Measurements from ENCODE around the gene EYS. TPM values are rescaled to one million over a fixed set of nuclear protein-coding genes. Genes with fewer than 3 reads are reported as not detected.
"Not testable (repeated sequence)": the region's sequence is repeated elsewhere in the genome, so short reads cannot be mapped to it uniquely, and the experiment has no call there.

The EYS gene
- total RNA-seq, 4 donors from 2014 or later, result under 0.01 TPM; not detected in 3

GRCh38 chr6:63740709-63741108 lies 1966.3 kb downstream of the EYS start:
- no peak for TF ChIP-seq POLR2AphosphoS5 (IDR thresholded peaks at IDR 0.05)
- TF ChIP-seq POLR2A (IDR thresholded peaks at IDR 0.05; ENCODE audit: low read depth), result no peak
- TF ChIP-seq CTCF (IDR thresholded peaks at IDR 0.05), result no peak
- no peak for TF ChIP-seq EP300 (IDR thresholded peaks at IDR 0.05)
- Histone ChIP-seq H3K27me3 (no peaks in the 10 kb centered on the region), H3K4me3 (no peak overlapping the region), H3K27ac (replicated peaks in 1 of 4) (no peak overlapping the region), H3K9me3 (no peaks in the 10 kb centered on the region), H3K36me3 (no peaks in the 10 kb centered on the region), H3K4me1 (peaks cover 0 to 9% (median 4%) of the 10 kb centered on the region in 4 donors)
- intact Hi-C loops (cut with DNase I), result no loop called here
- 14% methylated on average over 2 of the region's 2 CpGs for WGBS
- no peak for DNase-seq (ENCODE audit: extremely low spot score)

- TF ChIP-seq CTCF (IDR thresholded peaks at IDR 0.05) (no peak), POLR2AphosphoS5 (IDR thresholded peaks at IDR 0.05) (no peak), POLR2A (IDR thresholded peaks at IDR 0.05; ENCODE audit: low read depth) (no peak), EP300 (IDR thresholded peaks at IDR 0.05) (no peak)
- no peak for DNase-seq (ENCODE audit: extremely low spot score)
- Histone ChIP-seq H3K27me3 (no peaks in the 10 kb centered on the region), H3K36me3 (no peaks in the 10 kb centered on the region), H3K9me3 (no peaks in the 10 kb centered on the region), H3K4me3 (no peak overlapping the region), H3K4me1 (peaks cover 0 to 9% (median 4%) of the 10 kb centered on the region in 4 donors), H3K27ac (replicated peaks in 1 of 4) (no peak overlapping the region)
- WGBS, result 17% methylated on average over 1 of the region's 1 CpG
- intact Hi-C loops (cut with DNase I), result no loop called here
Measured at GRCh38 chr6:63739094-63739687, 1967.8 kb downstream of the EYS start.

GRCh38 chr6:63738190-63738589 lies 1968.8 kb downstream of the EYS start:
- H3K9me3 ChIP-seq; H3K36me3 ChIP-seq; H3K27me3 ChIP-seq; DNase-seq (ENCODE audit: extremely low spot score); H3K4me3 ChIP-seq; H3K27ac ChIP-seq (replicated peaks in 1 of 4); intact Hi-C loops (cut with DNase I); H3K4me1 ChIP-seq: not testable (repeated sequence)
- WGBS, result 100% methylated on average over 2 of the region's 2 CpGs

GRCh38 chr6:63734923-63735322 lies 1972.1 kb downstream of the EYS start:
- intact Hi-C loops (cut with DNase I), result no loop called here
- H3K27me3 ChIP-seq, result no peaks in the 10 kb centered on the region
- no peak overlapping the region for H3K27ac ChIP-seq (replicated peaks in 1 of 4)
- no peaks in the 10 kb centered on the region for H3K4me1 ChIP-seq
- H3K9me3 ChIP-seq, result no peaks in the 10 kb centered on the region
- DNase-seq (ENCODE audit: extremely low spot score), result no peak
- no peak for TF ChIP-seq CTCF (IDR thresholded peaks at IDR 0.05)
- 77% methylated on average over 3 of the region's 3 CpGs for WGBS
- H3K36me3 ChIP-seq, result no peaks in the 10 kb centered on the region
- H3K4me3 ChIP-seq, result no peak overlapping the region

- intact Hi-C loops (cut with DNase I), result no loop called here
- TF ChIP-seq CTCF (IDR thresholded peaks at IDR 0.05) (no peak), POLR2AphosphoS5 (IDR thresholded peaks at IDR 0.05) (no peak), POLR2A (IDR thresholded peaks at IDR 0.05; ENCODE audit: low read depth) (no peak), EP300 (IDR thresholded peaks at IDR 0.05) (no peak)
- no peaks in the 10 kb centered on the region for H3K4me1 ChIP-seq
- H3K27ac ChIP-seq (replicated peaks in 1 of 4), result no peak overlapping the region
- H3K27me3 ChIP-seq, result no peaks in the 10 kb centered on the region
- no peak for DNase-seq (ENCODE audit: extremely low spot score)
- H3K4me3 ChIP-seq, result no peak overlapping the region
- H3K9me3 ChIP-seq, result no peaks in the 10 kb centered on the region
- WGBS, result 87% methylated on average over 2 of the region's 2 CpGs
- H3K36me3 ChIP-seq, result no peaks in the 10 kb centered on the region
Measured at GRCh38 chr6:63732336-63732735, 1974.7 kb downstream of the EYS start.
